Measurements from ENCODE around the gene ARHGAP21.

DNA sequence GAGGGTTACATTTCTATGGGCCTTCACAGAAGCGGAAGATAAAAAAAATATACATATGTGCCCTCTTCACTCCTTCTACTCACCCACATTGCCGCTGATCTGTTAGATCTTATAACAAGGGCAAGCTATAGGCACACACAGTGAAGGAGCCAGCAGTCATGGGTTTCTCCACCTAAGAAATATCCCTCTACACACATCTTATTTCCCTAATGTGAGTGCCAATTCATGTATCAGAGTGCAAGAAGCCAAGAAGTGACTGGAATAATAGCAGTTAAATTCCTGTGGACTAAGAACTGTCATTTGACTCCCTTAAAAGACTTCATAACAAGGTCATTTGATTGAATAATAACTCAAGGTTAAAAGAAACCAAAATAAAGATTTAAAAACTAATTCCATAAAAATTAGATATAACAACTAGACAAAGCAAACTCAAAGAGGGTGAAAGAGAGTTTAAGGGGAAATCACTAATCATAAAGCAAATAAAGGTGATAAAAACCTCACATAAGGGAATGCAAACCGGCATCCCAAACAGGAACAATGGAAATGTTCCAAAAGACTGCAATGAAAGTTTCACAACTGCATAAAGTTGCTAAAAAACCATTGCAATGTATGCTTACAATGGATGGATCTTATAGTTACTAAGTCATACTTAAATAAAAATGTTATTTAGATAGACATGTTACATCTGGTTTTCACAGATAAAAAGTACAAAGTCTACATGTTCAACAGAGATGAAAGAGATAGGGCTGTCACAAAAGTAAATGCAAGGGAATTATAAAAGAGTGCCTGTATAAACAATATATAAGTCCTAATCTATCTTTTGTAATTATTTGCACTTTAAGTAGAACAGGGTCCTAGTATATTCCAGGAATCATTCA lies 42.8 kb downstream of the ARHGAP21 start:
- TF ChIP-seq, protein P1, sequence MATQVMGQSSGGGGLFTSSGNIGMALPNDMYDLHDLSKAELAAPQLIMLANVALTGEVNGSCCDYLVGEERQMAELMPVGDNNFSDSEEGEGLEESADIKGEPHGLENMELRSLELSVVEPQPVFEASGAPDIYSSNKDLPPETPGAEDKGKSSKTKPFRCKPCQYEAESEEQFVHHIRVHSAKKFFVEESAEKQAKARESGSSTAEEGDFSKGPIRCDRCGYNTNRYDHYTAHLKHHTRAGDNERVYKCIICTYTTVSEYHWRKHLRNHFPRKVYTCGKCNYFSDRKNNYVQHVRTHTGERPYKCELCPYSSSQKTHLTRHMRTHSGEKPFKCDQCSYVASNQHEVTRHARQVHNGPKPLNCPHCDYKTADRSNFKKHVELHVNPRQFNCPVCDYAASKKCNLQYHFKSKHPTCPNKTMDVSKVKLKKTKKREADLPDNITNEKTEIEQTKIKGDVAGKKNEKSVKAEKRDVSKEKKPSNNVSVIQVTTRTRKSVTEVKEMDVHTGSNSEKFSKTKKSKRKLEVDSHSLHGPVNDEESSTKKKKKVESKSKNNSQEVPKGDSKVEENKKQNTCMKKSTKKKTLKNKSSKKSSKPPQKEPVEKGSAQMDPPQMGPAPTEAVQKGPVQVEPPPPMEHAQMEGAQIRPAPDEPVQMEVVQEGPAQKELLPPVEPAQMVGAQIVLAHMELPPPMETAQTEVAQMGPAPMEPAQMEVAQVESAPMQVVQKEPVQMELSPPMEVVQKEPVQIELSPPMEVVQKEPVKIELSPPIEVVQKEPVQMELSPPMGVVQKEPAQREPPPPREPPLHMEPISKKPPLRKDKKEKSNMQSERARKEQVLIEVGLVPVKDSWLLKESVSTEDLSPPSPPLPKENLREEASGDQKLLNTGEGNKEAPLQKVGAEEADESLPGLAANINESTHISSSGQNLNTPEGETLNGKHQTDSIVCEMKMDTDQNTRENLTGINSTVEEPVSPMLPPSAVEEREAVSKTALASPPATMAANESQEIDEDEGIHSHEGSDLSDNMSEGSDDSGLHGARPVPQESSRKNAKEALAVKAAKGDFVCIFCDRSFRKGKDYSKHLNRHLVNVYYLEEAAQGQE (IDR thresholded peaks at IDR 0.05; ENCODE audit: unreplicated experiment): no peak
- TF ChIP-seq POLR2AphosphoS5 (IDR thresholded peaks at IDR 0.05; ENCODE audit: low read depth) (no peak), EZH2 (IDR thresholded peaks at IDR 0.05; ENCODE audit: low read depth, unreplicated experiment) (no peak), EZH2phosphoT487 (IDR thresholded peaks at IDR 0.05; ENCODE audit: unreplicated experiment) (no peak), CREB1 (CRISPR knock-in tag; IDR thresholded peaks at IDR 0.05; ENCODE audit: low read depth) (no peak), ZNF114 (CRISPR knock-in tag; IDR thresholded peaks at IDR 0.05) (no peak)
- TF ChIP-seq, protein P2, sequence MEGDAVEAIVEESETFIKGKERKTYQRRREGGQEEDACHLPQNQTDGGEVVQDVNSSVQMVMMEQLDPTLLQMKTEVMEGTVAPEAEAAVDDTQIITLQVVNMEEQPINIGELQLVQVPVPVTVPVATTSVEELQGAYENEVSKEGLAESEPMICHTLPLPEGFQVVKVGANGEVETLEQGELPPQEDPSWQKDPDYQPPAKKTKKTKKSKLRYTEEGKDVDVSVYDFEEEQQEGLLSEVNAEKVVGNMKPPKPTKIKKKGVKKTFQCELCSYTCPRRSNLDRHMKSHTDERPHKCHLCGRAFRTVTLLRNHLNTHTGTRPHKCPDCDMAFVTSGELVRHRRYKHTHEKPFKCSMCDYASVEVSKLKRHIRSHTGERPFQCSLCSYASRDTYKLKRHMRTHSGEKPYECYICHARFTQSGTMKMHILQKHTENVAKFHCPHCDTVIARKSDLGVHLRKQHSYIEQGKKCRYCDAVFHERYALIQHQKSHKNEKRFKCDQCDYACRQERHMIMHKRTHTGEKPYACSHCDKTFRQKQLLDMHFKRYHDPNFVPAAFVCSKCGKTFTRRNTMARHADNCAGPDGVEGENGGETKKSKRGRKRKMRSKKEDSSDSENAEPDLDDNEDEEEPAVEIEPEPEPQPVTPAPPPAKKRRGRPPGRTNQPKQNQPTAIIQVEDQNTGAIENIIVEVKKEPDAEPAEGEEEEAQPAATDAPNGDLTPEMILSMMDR (conservative IDR thresholded peaks at IDR 0.05; ENCODE audit: low read depth in 2 of 2): no peak
- TF ChIP-seq, protein P3, sequence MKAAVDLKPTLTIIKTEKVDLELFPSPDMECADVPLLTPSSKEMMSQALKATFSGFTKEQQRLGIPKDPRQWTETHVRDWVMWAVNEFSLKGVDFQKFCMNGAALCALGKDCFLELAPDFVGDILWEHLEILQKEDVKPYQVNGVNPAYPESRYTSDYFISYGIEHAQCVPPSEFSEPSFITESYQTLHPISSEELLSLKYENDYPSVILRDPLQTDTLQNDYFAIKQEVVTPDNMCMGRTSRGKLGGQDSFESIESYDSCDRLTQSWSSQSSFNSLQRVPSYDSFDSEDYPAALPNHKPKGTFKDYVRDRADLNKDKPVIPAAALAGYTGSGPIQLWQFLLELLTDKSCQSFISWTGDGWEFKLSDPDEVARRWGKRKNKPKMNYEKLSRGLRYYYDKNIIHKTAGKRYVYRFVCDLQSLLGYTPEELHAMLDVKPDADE (IDR thresholded peaks at IDR 0.05): no peak

Data from GM23338 (cell line).